Sigmoid colon (tissue), 7 donors: ENCODE measurements around the gene FAM83B. TPM values are rescaled to one million over a fixed set of nuclear protein-coding genes. Genes with fewer than 3 reads are reported as not detected.

ENCODE experiments used
- DNase-seq: peaks from one replicate; pipeline ENCODE4 v3.0.0-alpha.2; 2019
- H3K27ac ChIP-seq, 4 donors: fragments of 200-600 bp; sonication (generic); one replicate each; pipeline ENCODE4 v1.5.1; 2016 to 2019; ENCODE audit warnings: mild to moderate bottlenecking in 1 of 4
- H3K27me3 ChIP-seq, 3 donors: fragments of 200-600 bp; sonication (generic); one replicate each; pipeline ENCODE4 v1.5.1; 2019; ENCODE audit warnings: mild to moderate bottlenecking in 1 of 3
- H3K36me3 ChIP-seq, 4 donors: fragments of 200-600 bp; sonication (generic); one replicate each; pipeline ENCODE4 v1.5.1; 2016 to 2019
- H3K4me1 ChIP-seq, 4 donors: fragments of 200-600 bp; sonication (generic); one replicate each; pipeline ENCODE4 v1.5.1; 2017 to 2019
- H3K4me3 ChIP-seq, 4 donors: fragments of 200-600 bp; sonication (generic); one replicate each; pipeline ENCODE4 v1.5.1; 2017 to 2019; ENCODE audit warnings: mild to moderate bottlenecking in 2 of 4, moderate library complexity in 1 of 4
- H3K9me3 ChIP-seq, 4 donors: fragments of 200-600 bp in 3 of 4; sonication (generic) in 3 of 4; one replicate each; pipeline versions ENCODE4 v1.5.1 to v1.6.1; 2013 to 2019
- EP300 ChIP-seq, 4 donors: sonication (generic); formaldehyde crosslinking; IDR thresholded peaks; one replicate each; pipeline ENCODE4 v1.6.1; 2017; ENCODE audit warnings: antibody characterized with exemption in 4 of 4
- POLR2A ChIP-seq, 2 donors: fragments of 450-650 bp; IDR thresholded peaks; one replicate each; pipeline ENCODE4 v1.6.1; 2016; ENCODE audit warnings: antibody characterized with exemption in 2 of 2, mild to moderate bottlenecking in 2 of 2, moderate library complexity in 2 of 2
- POLR2AphosphoS5 ChIP-seq, 4 donors: sonication (generic); formaldehyde crosslinking; IDR thresholded peaks; one replicate each; pipeline ENCODE4 v1.6.1; 2017; ENCODE audit warnings: antibody characterized with exemption in 4 of 4
- WGBS, 2 donors: extraction: QIAGEN DNeasy Blood & Tissue Kit; methylation state at CpG; one replicate each; pipeline ENCODE4 v1.1.7; 2013; 5-methylcytosine and 5-hydroxymethylcytosine counted together
- intact Hi-C: fragments of 100-400 bp; cut with DNase I; formaldehyde crosslinking; loops from one replicate; pipeline ENCODE4 v1.15.1; 2023
- polyA plus RNA-seq, 3 donors: library from polyadenylated mRNA; stranded (reverse); fragments of 200-250 nt; gene quantifications; one replicate each; pipeline ENCODE4 v1.2.3, GENCODE V29; 2013
- total RNA-seq, 4 donors: library from RNA; depleted of rRNA; stranded (reverse); fragments of >200 nt; gene quantifications; one replicate each; pipeline ENCODE4 v1.1.0, GENCODE V29; 2016
- TF ChIP-seq, protein P1 (sequence below), 4 experiments: fragments of 450-650 bp in 3 of 4; fragments of 200-600 bp in 1 of 4; IDR thresholded peaks; one replicate each; pipeline ENCODE4 v1.5.1; 2016 to 2019; ENCODE audit warnings: antibody characterized with exemption in 4 of 4, mild to moderate bottlenecking in 3 of 4, moderate library complexity in 2 of 4
- donor health status: healthy with polysubstance abuse.
- donor health status: Bipolar disorder and iron deficiency.
- donor health status: healthy.

Gene FAM83B
- total and polyA plus RNA-seq, 7 donors, result under 0.01 to 5.1 (median 4.2) TPM; not detected in 3

DNA sequence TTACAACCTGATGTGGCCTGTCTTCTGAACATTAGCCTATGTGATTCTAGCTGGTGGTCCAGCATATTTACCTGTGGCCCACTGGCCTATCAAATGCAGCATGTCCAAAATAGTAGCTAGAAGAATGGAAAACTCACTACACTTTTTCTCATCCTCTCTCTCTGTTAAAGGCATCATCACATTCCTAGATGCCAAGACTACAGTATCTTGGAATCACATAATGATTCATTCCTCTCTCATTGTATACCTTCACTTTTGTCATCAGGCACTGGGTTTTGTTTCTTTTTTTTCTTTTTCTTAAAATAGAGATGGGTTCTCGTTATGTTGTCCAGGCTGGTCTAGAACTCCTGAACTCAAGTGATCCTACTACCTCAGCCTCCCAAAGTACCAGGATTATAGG lies 45.0 kb downstream of the FAM83B start:
- Histone ChIP-seq H3K27ac (no peak overlapping the region), H3K9me3 (no peaks in the 10 kb centered on the region), H3K4me1 (no peaks in the 10 kb centered on the region), H3K4me3 (no peak overlapping the region), H3K27me3 (no peaks in the 10 kb centered on the region), H3K36me3 (no peaks in the 10 kb centered on the region)
- WGBS, 2 donors, result 92 to 94% methylated on average over 1 of the region's 1 CpG
- intact Hi-C loops, result no loop called here
- TF ChIP-seq POLR2AphosphoS5 (IDR thresholded peaks at IDR 0.05) (no peak), POLR2A (IDR thresholded peaks at IDR 0.05) (no peak), EP300 (IDR thresholded peaks at IDR 0.05) (no peak)
- TF ChIP-seq, protein P1, sequence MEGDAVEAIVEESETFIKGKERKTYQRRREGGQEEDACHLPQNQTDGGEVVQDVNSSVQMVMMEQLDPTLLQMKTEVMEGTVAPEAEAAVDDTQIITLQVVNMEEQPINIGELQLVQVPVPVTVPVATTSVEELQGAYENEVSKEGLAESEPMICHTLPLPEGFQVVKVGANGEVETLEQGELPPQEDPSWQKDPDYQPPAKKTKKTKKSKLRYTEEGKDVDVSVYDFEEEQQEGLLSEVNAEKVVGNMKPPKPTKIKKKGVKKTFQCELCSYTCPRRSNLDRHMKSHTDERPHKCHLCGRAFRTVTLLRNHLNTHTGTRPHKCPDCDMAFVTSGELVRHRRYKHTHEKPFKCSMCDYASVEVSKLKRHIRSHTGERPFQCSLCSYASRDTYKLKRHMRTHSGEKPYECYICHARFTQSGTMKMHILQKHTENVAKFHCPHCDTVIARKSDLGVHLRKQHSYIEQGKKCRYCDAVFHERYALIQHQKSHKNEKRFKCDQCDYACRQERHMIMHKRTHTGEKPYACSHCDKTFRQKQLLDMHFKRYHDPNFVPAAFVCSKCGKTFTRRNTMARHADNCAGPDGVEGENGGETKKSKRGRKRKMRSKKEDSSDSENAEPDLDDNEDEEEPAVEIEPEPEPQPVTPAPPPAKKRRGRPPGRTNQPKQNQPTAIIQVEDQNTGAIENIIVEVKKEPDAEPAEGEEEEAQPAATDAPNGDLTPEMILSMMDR (IDR thresholded peaks at IDR 0.05), result no peak
- DNase-seq, result no peak

DNA sequence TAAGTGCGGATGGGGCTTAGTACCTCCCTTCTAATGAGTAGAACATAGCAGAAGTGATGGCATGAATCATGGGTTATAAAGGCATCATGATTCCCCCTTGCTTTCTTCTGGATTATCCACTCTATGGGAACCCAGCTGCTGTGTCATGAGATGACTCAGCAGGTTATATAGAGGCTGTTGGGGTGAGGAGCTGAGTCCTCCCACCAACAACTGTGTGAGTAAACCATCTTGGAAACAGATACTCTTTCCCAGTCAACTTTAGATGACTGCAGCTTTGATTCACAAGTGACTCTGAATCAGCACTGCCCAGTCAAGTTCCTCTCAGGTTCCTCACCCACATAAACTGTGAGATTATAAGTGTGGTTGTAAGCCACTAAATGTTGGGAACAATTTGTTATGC lies 46.3 kb downstream of the FAM83B start:
- no peaks in the 10 kb centered on the region for H3K4me1 ChIP-seq
- H3K4me3 ChIP-seq, result no peak overlapping the region
- DNase-seq, result no peak
- no peaks in the 10 kb centered on the region for H3K36me3 ChIP-seq
- H3K27me3 ChIP-seq, result no peaks in the 10 kb centered on the region
- H3K9me3 ChIP-seq, result no peaks in the 10 kb centered on the region
- 75 to 85% methylated on average over 1 of the region's 1 CpG for WGBS, 2 donors
- intact Hi-C loops, result no loop called here
- TF ChIP-seq POLR2AphosphoS5 (IDR thresholded peaks at IDR 0.05), result no peak
- no peak for TF ChIP-seq EP300 (IDR thresholded peaks at IDR 0.05)
- TF ChIP-seq POLR2A (IDR thresholded peaks at IDR 0.05), result no peak
- no peak overlapping the region for H3K27ac ChIP-seq

GRCh38 chr6:54893818-54894217 lies 47.2 kb downstream of the FAM83B start:
- no peak for DNase-seq
- TF ChIP-seq, protein P1 (IDR thresholded peaks at IDR 0.05), result no peak
- TF ChIP-seq EP300 (IDR thresholded peaks at IDR 0.05) (no peak), POLR2AphosphoS5 (IDR thresholded peaks at IDR 0.05) (no peak), POLR2A (IDR thresholded peaks at IDR 0.05) (no peak)
- Histone ChIP-seq H3K4me3 (no peak overlapping the region), H3K27me3 (no peaks in the 10 kb centered on the region), H3K4me1 (no peaks in the 10 kb centered on the region), H3K36me3 (no peaks in the 10 kb centered on the region), H3K27ac (no peak overlapping the region), H3K9me3 (no peaks in the 10 kb centered on the region)
- intact Hi-C loops, result no loop called here
- 6 to 51% methylated on average over 1 of the region's 1 CpG for WGBS, 2 donors

- 37 to 79% methylated on average over 3 of the region's 3 CpGs for WGBS, 2 donors
- no peaks in the 10 kb centered on the region for H3K27me3 ChIP-seq
- TF ChIP-seq EP300 (IDR thresholded peaks at IDR 0.05) (no peak), POLR2A (IDR thresholded peaks at IDR 0.05) (no peak), POLR2AphosphoS5 (IDR thresholded peaks at IDR 0.05) (no peak)
- TF ChIP-seq, protein P1 (IDR thresholded peaks at IDR 0.05), result no peak
- H3K9me3 ChIP-seq, result no peaks in the 10 kb centered on the region
- no peak for DNase-seq
- no peaks in the 10 kb centered on the region for H3K4me1 ChIP-seq
- H3K4me3 ChIP-seq, result no peak overlapping the region
- intact Hi-C loops, result no loop called here
- no peaks in the 10 kb centered on the region for H3K36me3 ChIP-seq
- no peak overlapping the region for H3K27ac ChIP-seq
Measured at GRCh38 chr6:54896302-54896701, 49.7 kb downstream of the FAM83B start.

GRCh38 chr6:54897462-54898189 lies 51.1 kb downstream of the FAM83B start:
- WGBS, 2 donors, result 69 to 79% methylated on average over 2 of the region's 2 CpGs
- no peak for DNase-seq
- no peak overlapping the region for H3K4me3 ChIP-seq
- no peaks in the 10 kb centered on the region for H3K36me3 ChIP-seq
- H3K27ac ChIP-seq, result no peak overlapping the region
- no peaks in the 10 kb centered on the region for H3K27me3 ChIP-seq
- H3K4me1 ChIP-seq, result no peaks in the 10 kb centered on the region
- TF ChIP-seq, protein P1 (IDR thresholded peaks at IDR 0.05), result no peak
- TF ChIP-seq POLR2AphosphoS5 (IDR thresholded peaks at IDR 0.05) (no peak), POLR2A (IDR thresholded peaks at IDR 0.05) (no peak), EP300 (IDR thresholded peaks at IDR 0.05) (no peak)
- intact Hi-C loops, result no loop called here
- no peaks in the 10 kb centered on the region for H3K9me3 ChIP-seq
